Ascending aorta (tissue), 2 donors: Measurements from ENCODE around the gene ZAP70. TPM values are rescaled to one million over a fixed set of nuclear protein-coding genes. Genes with fewer than 3 reads are reported as not detected.
"Not testable (repeated sequence)": the region's sequence is repeated elsewhere in the genome, so short reads cannot be mapped to it uniquely, and the experiment has no call there.

Experiments used
- DNase-seq, 2 donors: peaks; one replicate each; pipeline ENCODE4 v3.0.0-alpha.2; 2019; ENCODE audit warnings: low spot score in 2 of 2
- H3K27ac ChIP-seq, 2 donors: fragments of 200-600 bp; sonication (generic); one replicate each; pipeline ENCODE4 v1.5.1; 2016 to 2017; ENCODE audit warnings: mild to moderate bottlenecking in 1 of 2
- H3K27me3 ChIP-seq: fragments of 200-600 bp; sonication (generic); one replicate; pipeline ENCODE4 v1.5.1; 2017
- H3K36me3 ChIP-seq, 2 donors: fragments of 200-600 bp; sonication (generic); one replicate each; pipeline ENCODE4 v1.5.1; 2016
- H3K4me1 ChIP-seq, 2 donors: fragments of 200-600 bp; sonication (generic); one replicate each; pipeline ENCODE4 v1.5.1; 2016 to 2017; ENCODE audit warnings: mild to moderate bottlenecking in 1 of 2
- H3K4me3 ChIP-seq, 2 donors: fragments of 200-600 bp; sonication (generic); one replicate each; pipeline ENCODE4 v1.5.1; 2016 to 2017; ENCODE audit warnings: mild to moderate bottlenecking in 1 of 2
- H3K9me3 ChIP-seq, 2 donors: fragments of 200-600 bp; sonication (generic); one replicate each; pipeline ENCODE4 v1.5.1; 2016
- CTCF ChIP-seq, 3 experiments: fragments of 200-600 bp in 2 of 3; fragments of 450-650 bp in 1 of 3; sonication (generic) in 2 of 3; IDR thresholded peaks; one replicate each; pipeline ENCODE4 v1.5.1; 2016 to 2019; ENCODE audit warnings: antibody characterized with exemption in 3 of 3, mild to moderate bottlenecking in 1 of 3, moderate library complexity in 1 of 3
- intact Hi-C: fragments of 100-400 bp; cut with DNase I; formaldehyde crosslinking; loops from one replicate; pipeline ENCODE4 v1.15.1; 2023
- total RNA-seq: library from RNA; depleted of rRNA; stranded (reverse); fragments of >200 nt; gene quantifications from one replicate; pipeline ENCODE4 v1.1.0, GENCODE V29; 2016

ZAP70 gene
- total RNA-seq, 1 donor from 2014 or later = 2.7 TPM

DNA sequence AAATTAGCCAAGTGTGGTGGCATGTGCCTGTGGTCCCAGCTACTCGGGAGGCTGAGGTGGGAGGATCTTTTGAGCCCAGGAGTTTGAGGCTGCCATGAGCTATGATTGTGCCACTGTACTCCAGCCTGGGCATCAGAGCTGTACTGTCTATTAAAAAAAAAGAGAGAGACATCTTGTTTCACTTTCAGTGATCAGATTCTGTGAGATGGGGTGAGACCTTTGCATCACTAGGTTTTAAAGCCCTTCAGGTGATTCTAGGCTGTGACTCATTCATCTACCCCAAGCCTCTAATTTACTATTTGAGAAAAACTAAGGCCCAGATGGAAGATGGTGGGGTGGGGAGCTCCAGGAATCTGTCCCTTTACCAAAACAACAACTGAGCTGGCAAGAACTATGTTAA lies 36.8 kb upstream of the ZAP70 start:
- no peaks in the 10 kb centered on the region for H3K9me3 ChIP-seq
- H3K36me3 ChIP-seq = no peaks in the 10 kb centered on the region
- no peak overlapping the region for H3K27ac ChIP-seq
- no peaks in the 10 kb centered on the region for H3K27me3 ChIP-seq
- no peak for TF ChIP-seq CTCF (IDR thresholded peaks at IDR 0.05)
- intact Hi-C loops = no loop called here
- H3K4me1 ChIP-seq = no peaks in the 10 kb centered on the region
- H3K4me3 ChIP-seq = no peak overlapping the region
- no peak for DNase-seq

GRCh38 chr2:97677480-97677879 lies 35.9 kb upstream of the ZAP70 start:
- intact Hi-C loops = no loop called here

GRCh38 chr2:97678298-97678697 lies 35.1 kb upstream of the ZAP70 start:
- Histone ChIP-seq H3K4me3 (no peak overlapping the region), H3K4me1 (no peaks in the 10 kb centered on the region), H3K27me3 (no peaks in the 10 kb centered on the region), H3K9me3 (no peaks in the 10 kb centered on the region), H3K36me3 (no peaks in the 10 kb centered on the region), H3K27ac (no peak overlapping the region)
- intact Hi-C loops = no loop called here
- no peak for DNase-seq
- TF ChIP-seq CTCF (IDR thresholded peaks at IDR 0.05) = no peak

More at GRCh38 chr2:97677480-97677879, 35.9 kb upstream of the ZAP70 start:
- no peak for DNase-seq
- no peak overlapping the region for H3K4me3 ChIP-seq
- no peak for TF ChIP-seq CTCF (IDR thresholded peaks at IDR 0.05)
- no peaks in the 10 kb centered on the region for H3K36me3 ChIP-seq
- no peak overlapping the region for H3K27ac ChIP-seq
- no peaks in the 10 kb centered on the region for H3K4me1 ChIP-seq
- H3K9me3 ChIP-seq = no peaks in the 10 kb centered on the region
- no peaks in the 10 kb centered on the region for H3K27me3 ChIP-seq

- H3K4me3 ChIP-seq, DNase-seq, H3K27me3 ChIP-seq, H3K9me3 ChIP-seq, H3K27ac ChIP-seq, intact Hi-C loops, H3K36me3 ChIP-seq, H3K4me1 ChIP-seq: not testable (repeated sequence)
Observed at GRCh38 chr2:97687235-97687634, 26.1 kb upstream of the ZAP70 start.

- intact Hi-C loops = no loop called here
Observed at GRCh38 chr2:97688062-97688827, 25.1 kb upstream of the ZAP70 start.

More at GRCh38 chr2:97688062-97688827, 25.1 kb upstream of the ZAP70 start:
- Histone ChIP-seq H3K9me3 (no peaks in the 10 kb centered on the region), H3K4me1 (no peaks in the 10 kb centered on the region), H3K4me3 (no peak overlapping the region), H3K27me3 (no peaks in the 10 kb centered on the region), H3K36me3 (no peaks in the 10 kb centered on the region), H3K27ac (no peak overlapping the region)
- no peak for DNase-seq
- no peak for TF ChIP-seq CTCF (IDR thresholded peaks at IDR 0.05)
